H1 (cell line): ENCODE results near the gene MXD4. TPM values are rescaled to one million over a fixed set of nuclear protein-coding genes. Genes with fewer than 3 reads are reported as not detected.

Experiments
- CTCF ChIA-PET: fragments of 300-600 bp; sonication (Branson Sonifier 250); formaldehyde crosslinking; loops from one replicate; lab custom pipeline; 2021; ENCODE audit not compliant: partially characterized antibody; lab: Charles Lee
- POLR2A ChIA-PET: fragments of 300-600 bp; sonication (Branson Sonifier 250); formaldehyde crosslinking; loops from one replicate; lab custom pipeline; 2021; ENCODE audit warnings: inconsistent platforms; ENCODE audit not compliant: partially characterized antibody; lab: Charles Lee
- DNase-seq, 2 experiments: peaks; one replicate each; pipeline versions ENCODE4 v3.0.0 to v3.0.0-alpha.2; 2010 to 2022; ENCODE audit warnings: low spot score in 2 of 2, low read depth in 1 of 2, mixed read lengths in 1 of 2
- FAIRE-seq: peaks from 2 replicates; lab custom pipeline; 2011; peaks lifted over from hg19 to GRCh38; lab: Jason Lieb, UNC
- H2AFZ ChIP-seq: 2 replicates; pipeline ENCODE4 v1.8.1; 2012; ENCODE audit warnings: low read length, inconsistent platforms
- H2AK5ac ChIP-seq: 2 replicates; pipeline ENCODE4 v1.6.1; 2013; ENCODE audit warnings: low read depth, low read length
- H2BK120ac ChIP-seq: replicated peaks from 2 replicates; pipeline ENCODE3; 2013; ENCODE audit warnings: low read depth, low read length, inconsistent platforms
- H2BK12ac ChIP-seq: 2 replicates; pipeline ENCODE4 v1.6.1; 2013; ENCODE audit warnings: low read depth, low read length
- H2BK15ac ChIP-seq: 2 replicates; pipeline ENCODE4 v1.6.1; 2013; ENCODE audit warnings: low read length
- H2BK20ac ChIP-seq: 2 replicates; pipeline ENCODE4 v1.6.1; 2013; ENCODE audit warnings: low read length
- H2BK5ac ChIP-seq: 2 replicates; pipeline ENCODE4 v1.6.1; 2013; ENCODE audit warnings: low read depth, low read length
- H3K14ac ChIP-seq: 2 replicates; pipeline ENCODE4 v1.6.1; 2013; ENCODE audit warnings: inconsistent platforms; ENCODE audit not compliant: insufficient read length
- H3K18ac ChIP-seq: 2 replicates; pipeline ENCODE4 v1.6.1; 2013; ENCODE audit warnings: low read length; ENCODE audit errors: extremely low read depth
- H3K23ac ChIP-seq: 2 replicates; pipeline ENCODE4 v1.6.1; 2013; ENCODE audit warnings: inconsistent platforms; ENCODE audit not compliant: insufficient read length
- H3K23me2 ChIP-seq: 2 replicates; pipeline ENCODE4 v1.6.1; 2013; ENCODE audit warnings: low read depth, low read length
- H3K27ac ChIP-seq: 2 replicates; pipeline ENCODE4 v1.6.1; 2011; ENCODE audit warnings: low read depth, low read length, inconsistent platforms
- H3K27me3 ChIP-seq, 4 experiments: replicated peaks in 1 of 4; 1 replicate in 1 of 4; 2 replicates in 3 of 4; pipeline versions ENCODE4 v1.6.1 to v1.8.1; 2011 to 2013; ENCODE audit warnings: low read length in 3 of 4, mild to moderate bottlenecking in 3 of 4, inconsistent platforms in 2 of 4, mixed read lengths in 2 of 4, moderate library complexity in 1 of 4; ENCODE audit not compliant: control insufficient read depth in 3 of 4, insufficient read depth in 3 of 4; ENCODE audit errors: extremely low read depth in 1 of 4
- H3K36me3 ChIP-seq, 4 experiments: 2 replicates each; pipeline versions ENCODE4 v1.6.1 to v1.8.1; 2011 to 2013; ENCODE audit warnings: mild to moderate bottlenecking in 4 of 4, low read length in 3 of 4, moderate library complexity in 2 of 4, control low read depth in 1 of 4, inconsistent platforms in 1 of 4; ENCODE audit not compliant: insufficient read depth in 4 of 4, control insufficient read depth in 2 of 4
- H3K4ac ChIP-seq: replicated peaks from 2 replicates; pipeline ENCODE3; 2013; ENCODE audit warnings: low read length, low read depth, mixed read lengths, inconsistent platforms; ENCODE audit not compliant: insufficient read length
- H3K4me1 ChIP-seq, 4 experiments: replicated peaks in 1 of 4; 1 replicate in 1 of 4; 2 replicates in 3 of 4; pipeline versions ENCODE4 v1.6.1 to v1.8.1; 2011 to 2013; ENCODE audit warnings: low read length in 3 of 4, inconsistent platforms in 2 of 4, mixed read lengths in 1 of 4; ENCODE audit not compliant: insufficient read depth in 4 of 4, control insufficient read depth in 3 of 4
- H3K4me2 ChIP-seq, 2 experiments: 2 replicates each; pipeline versions ENCODE4 v1.6.1 to v1.8.1; 2011 to 2013; ENCODE audit warnings: low read depth in 2 of 2, low read length in 2 of 2, control low read depth in 1 of 2, inconsistent platforms in 1 of 2, mild to moderate bottlenecking in 1 of 2; ENCODE audit not compliant: insufficient read depth in 1 of 2
- H3K4me3 ChIP-seq, 4 experiments: fragments of 200-600, 300-600 bp in 1 of 4; sonication (generic), shearing (Covaris generic), sonication (Bioruptor Twin) in 1 of 4; 2 replicates each; pipeline versions ENCODE4 v1.5.1 to v1.8.1; 2011 to 2016; ENCODE audit warnings: low read length in 4 of 4, low read depth in 3 of 4, control low read depth in 2 of 4, inconsistent platforms in 2 of 4, mild to moderate bottlenecking in 2 of 4, mixed read lengths in 1 of 4, moderate library complexity in 1 of 4; ENCODE audit not compliant: insufficient read depth in 2 of 4; ENCODE audit errors: extremely low read depth in 1 of 4
- H3K56ac ChIP-seq: replicated peaks from 2 replicates; pipeline ENCODE3; 2013; ENCODE audit warnings: low read depth, mild to moderate bottlenecking, mixed read lengths, low read length, inconsistent platforms; ENCODE audit not compliant: insufficient read length
- H3K79me1 ChIP-seq: 2 replicates; pipeline ENCODE4 v1.6.1; 2013; ENCODE audit warnings: low read depth, low read length, control low read depth
- H3K79me2 ChIP-seq, 2 experiments: 2 replicates each; pipeline versions ENCODE4 v1.6.1 to v1.8.1; 2012 to 2013; ENCODE audit warnings: low read length in 2 of 2, mild to moderate bottlenecking in 2 of 2, inconsistent platforms in 1 of 2; ENCODE audit not compliant: insufficient read depth in 2 of 2, control insufficient read depth in 1 of 2
- H3K9ac ChIP-seq, 4 experiments: replicated peaks in 1 of 4; 1 replicate in 1 of 4; 2 replicates in 3 of 4; pipeline versions ENCODE4 v1.6.1 to v1.8.1; 2011 to 2013; ENCODE audit warnings: low read depth in 3 of 4, low read length in 3 of 4, control low read depth in 2 of 4, mild to moderate bottlenecking in 2 of 4, moderate library complexity in 2 of 4, inconsistent platforms in 1 of 4; ENCODE audit errors: extremely low read depth in 1 of 4
- H3K9me3 ChIP-seq, 2 experiments: 2 replicates each; pipeline versions ENCODE4 v1.6.1 to v1.8.1; 2012 to 2013; ENCODE audit warnings: mild to moderate bottlenecking in 2 of 2, moderate library complexity in 2 of 2, control low read depth in 1 of 2, inconsistent platforms in 1 of 2, low read depth in 1 of 2, low read length in 1 of 2, mixed read lengths in 1 of 2; ENCODE audit not compliant: insufficient read depth in 2 of 2
- H4K20me1 ChIP-seq, 2 experiments: replicated peaks in 1 of 2; 2 replicates each; pipeline versions ENCODE3 to v1.8.1; 2011 to 2013; ENCODE audit warnings: inconsistent platforms in 2 of 2, low read length in 2 of 2, mild to moderate bottlenecking in 1 of 2; ENCODE audit not compliant: insufficient read depth in 2 of 2, control insufficient read depth in 1 of 2
- H4K5ac ChIP-seq: 2 replicates; pipeline ENCODE4 v1.6.1; 2013; ENCODE audit warnings: low read length, low read depth, mixed read lengths, inconsistent platforms; ENCODE audit not compliant: insufficient read length
- H4K8ac ChIP-seq: 2 replicates; pipeline ENCODE4 v1.8.0; 2013; ENCODE audit warnings: mild to moderate bottlenecking, moderate library complexity, low read length, inconsistent platforms; ENCODE audit not compliant: insufficient read depth; ENCODE audit errors: extremely low read depth
- H4K91ac ChIP-seq: replicated peaks from 2 replicates; pipeline ENCODE3; 2013; ENCODE audit warnings: low read length, mixed read lengths, inconsistent platforms; ENCODE audit not compliant: insufficient read length
- BRCA1 ChIP-seq: IDR thresholded peaks from 2 replicates; pipeline ENCODE4 v1.6.1; 2012; ENCODE audit warnings: low read depth, low read length, improper control_type of control experiment
- CHD1 ChIP-seq: IDR thresholded peaks from 2 replicates; pipeline ENCODE4 v1.6.1; 2012; ENCODE audit warnings: low read depth, low read length, improper control_type of control experiment
- FOSL1 ChIP-seq: IDR thresholded peaks from 2 replicates; pipeline ENCODE4 v1.6.1; 2011; ENCODE audit warnings: mild to moderate bottlenecking, low read depth, low read length, moderate library complexity; ENCODE audit not compliant: insufficient read depth
- GABPA ChIP-seq: IDR thresholded peaks from 2 replicates; pipeline ENCODE4 v1.6.1; 2011; ENCODE audit warnings: mild to moderate bottlenecking, low read length, moderate library complexity, borderline replicate concordance; ENCODE audit not compliant: insufficient read depth
- HDAC2 ChIP-seq, 2 experiments: fragments of 300-600 bp in 1 of 2; sonication (generic) in 1 of 2; IDR thresholded peaks; 2 replicates each; pipeline ENCODE4 v1.6.1; 2011 to 2012; ENCODE audit warnings: low read depth in 2 of 2, low read length in 2 of 2, mild to moderate bottlenecking in 2 of 2, moderate library complexity in 2 of 2, borderline replicate concordance in 1 of 2, inconsistent platforms in 1 of 2
- JUN ChIP-seq: IDR thresholded peaks from 2 replicates; pipeline ENCODE4 v1.6.1; 2011; ENCODE audit warnings: low read depth, mild to moderate bottlenecking, improper control_type of control experiment, low read length
- TAF7 ChIP-seq: optimal IDR thresholded peaks from 2 replicates; pipeline ENCODE3; 2011; ENCODE audit warnings: low read depth, mild to moderate bottlenecking, inconsistent platforms, low read length, moderate library complexity, borderline replicate concordance
- YY1 ChIP-seq: IDR thresholded peaks from 2 replicates; pipeline ENCODE4 v1.6.1; 2011; ENCODE audit warnings: low read depth, mild to moderate bottlenecking, low read length
- WGBS, 2 experiments: shearing (Covaris generic) in 1 of 2; methylation state at CpG; one replicate each; pipeline versions ENCODE4 v1.1.6 to v1.1.7; 2013 to 2015; ENCODE audit warnings: low lambda C conversion rate in 2 of 2, mixed read lengths in 2 of 2, inconsistent platforms in 1 of 2, low coverage in 1 of 2, missing lambda C conversion rate in 1 of 2; ENCODE audit not compliant: insufficient replicate concordance in 2 of 2, insufficient coverage in 1 of 2, insufficient read length in 1 of 2; ENCODE audit errors: extremely low coverage in 1 of 2, missing lambda C conversion rate in 1 of 2; 5-methylcytosine and 5-hydroxymethylcytosine counted together
- polyA plus RNA-seq, 7 experiments: library from polyadenylated mRNA; depleted of rRNA in 3 of 7; stranded (reverse) in 5 of 7; unstranded in 2 of 7; fragments of >200 nt in 5 of 7; fragments of 200-250 nt in 2 of 7; gene quantifications; 1 replicate in 5 of 7; 2 replicates in 1 of 7; 4 replicates in 1 of 7; pipeline versions ENCODE4 v1.2.1 to v1.2.3, GENCODE V29; 2011 to 2013; ENCODE audit warnings: missing spikeins in 2 of 7, mixed read lengths in 2 of 7
- total RNA-seq: library from RNA; stranded (reverse); fragmentation: NEBNext Ultra II Directional; extraction: Animal tissue kit (Norgen Biotek cat#: 25700); gene quantifications from 2 replicates; pipeline ENCODE4 v1.2.1, GENCODE V29; 2021
- TF ChIP-seq, protein P1 (sequence below): IDR thresholded peaks from 2 replicates; pipeline ENCODE4 v1.6.1; 2011; ENCODE audit warnings: low read depth, mild to moderate bottlenecking, low read length; ENCODE audit not compliant: insufficient read depth
- TF ChIP-seq, protein P2 (sequence below), 3 experiments: IDR thresholded peaks; 1 replicate in 2 of 3; 2 replicates in 1 of 3; pipeline versions ENCODE4 v1.5.1 to v1.6.1; 2011; ENCODE audit warnings: low read length in 3 of 3, mild to moderate bottlenecking in 3 of 3, inconsistent platforms in 2 of 3, low read depth in 1 of 3, moderate library complexity in 1 of 3; ENCODE audit not compliant: insufficient read depth in 1 of 3; ENCODE audit errors: control extremely low read depth in 1 of 3

Gene MXD4
- total and polyA plus RNA-seq, 2 of the 8 experiments (the other 6 are each of a cell fraction or from before 2014, with no cell fraction given), result 18.0 to 20.8 TPM

DNA sequence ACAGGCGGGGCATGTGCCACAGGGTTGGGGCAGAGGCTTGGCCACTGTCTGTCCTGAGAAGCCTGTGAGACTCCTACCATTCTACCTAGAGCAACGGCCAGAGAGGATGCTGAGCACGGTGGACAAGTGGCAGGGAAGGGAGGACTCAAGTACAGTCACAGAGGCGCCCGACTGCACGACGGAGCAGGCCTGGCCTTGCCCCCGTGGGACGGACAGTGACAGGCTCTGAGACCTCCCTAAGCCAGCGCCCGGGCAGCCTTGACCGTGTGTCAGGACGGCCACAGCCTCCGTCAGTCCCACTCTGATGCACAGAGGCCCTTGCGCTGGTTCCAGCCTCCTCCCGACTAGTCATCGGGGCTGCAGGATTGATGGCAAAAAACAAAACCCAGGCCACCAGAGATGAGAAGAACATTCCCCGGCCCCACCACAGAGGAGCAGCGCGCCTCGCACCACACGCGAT is 36.7 kb upstream of the MXD4 start:
- Histone ChIP-seq H4K20me1 (no peaks in the 10 kb centered on the region), H3K27ac (no peak overlapping the region), H2BK12ac (no peak overlapping the region), H4K91ac (no peak overlapping the region), H2BK15ac (no peak overlapping the region), H3K23ac (no peak overlapping the region), H3K4ac (no peak overlapping the region), H3K14ac (no peak overlapping the region), H2AK5ac (no peak overlapping the region), H4K8ac (no peak overlapping the region), H3K4me3 (no peak overlapping the region), H3K79me1 (no peaks in the 10 kb centered on the region; the same call in 1 of the 2 replicates), H2BK20ac (no peak overlapping the region), H2BK5ac (no peak overlapping the region; the same call in 1 of the 2 replicates), H2AFZ (no peak overlapping the region), H3K18ac (no peak overlapping the region), H3K4me1 (no peaks in the 10 kb centered on the region; a peak in 1 of 7 replicates), H3K9me3 (no peaks in the 10 kb centered on the region), H3K9ac (no peak overlapping the region), H3K23me2 (no peaks in the 10 kb centered on the region), H3K27me3 (no peaks in the 10 kb centered on the region), H2BK120ac (no peak overlapping the region), H3K56ac (no peak overlapping the region), H3K4me2 (no peak overlapping the region), H3K79me2 (no peaks in the 10 kb centered on the region), H3K36me3 (no peaks in the 10 kb centered on the region), H4K5ac (no peak overlapping the region)
- ChIA-PET CTCF (no interaction called here), POLR2A (interaction anchor here (1.2 kb wide), 1 partner anchor 50 kb away, joined by 4 read pairs; no protein-coding TSS in a partner anchor)
- WGBS, 2 experiments, result 90% methylated on average over 22 of the region's 23 CpGs; no CpG with 5 or more reads in 1 of the 2 experiments
- no peak for DNase-seq
- no peak for FAIRE-seq
- no peak for TF ChIP-seq JUN
- no peak for TF ChIP-seq YY1
- TF ChIP-seq GABPA, result no peak
- no peak for TF ChIP-seq HDAC2 (IDR thresholded peaks at IDR 0.05; ENCODE audit: borderline replicate concordance in 1 of 2, low read depth in 2 of 2, low read length in 2 of 2)
- TF ChIP-seq FOSL1, result no peak
- TF ChIP-seq BRCA1, result no peak
- TF ChIP-seq, protein P1, sequence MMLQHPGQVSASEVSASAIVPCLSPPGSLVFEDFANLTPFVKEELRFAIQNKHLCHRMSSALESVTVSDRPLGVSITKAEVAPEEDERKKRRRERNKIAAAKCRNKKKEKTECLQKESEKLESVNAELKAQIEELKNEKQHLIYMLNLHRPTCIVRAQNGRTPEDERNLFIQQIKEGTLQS, result no peak
- no peak for TF ChIP-seq TAF7
- TF ChIP-seq, protein P2, sequence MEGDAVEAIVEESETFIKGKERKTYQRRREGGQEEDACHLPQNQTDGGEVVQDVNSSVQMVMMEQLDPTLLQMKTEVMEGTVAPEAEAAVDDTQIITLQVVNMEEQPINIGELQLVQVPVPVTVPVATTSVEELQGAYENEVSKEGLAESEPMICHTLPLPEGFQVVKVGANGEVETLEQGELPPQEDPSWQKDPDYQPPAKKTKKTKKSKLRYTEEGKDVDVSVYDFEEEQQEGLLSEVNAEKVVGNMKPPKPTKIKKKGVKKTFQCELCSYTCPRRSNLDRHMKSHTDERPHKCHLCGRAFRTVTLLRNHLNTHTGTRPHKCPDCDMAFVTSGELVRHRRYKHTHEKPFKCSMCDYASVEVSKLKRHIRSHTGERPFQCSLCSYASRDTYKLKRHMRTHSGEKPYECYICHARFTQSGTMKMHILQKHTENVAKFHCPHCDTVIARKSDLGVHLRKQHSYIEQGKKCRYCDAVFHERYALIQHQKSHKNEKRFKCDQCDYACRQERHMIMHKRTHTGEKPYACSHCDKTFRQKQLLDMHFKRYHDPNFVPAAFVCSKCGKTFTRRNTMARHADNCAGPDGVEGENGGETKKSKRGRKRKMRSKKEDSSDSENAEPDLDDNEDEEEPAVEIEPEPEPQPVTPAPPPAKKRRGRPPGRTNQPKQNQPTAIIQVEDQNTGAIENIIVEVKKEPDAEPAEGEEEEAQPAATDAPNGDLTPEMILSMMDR (IDR thresholded peaks at IDR 0.05; ENCODE audit: control extremely low read depth in 1 of 3, insufficient read depth in 1 of 3, low read depth in 1 of 3, low read length in 3 of 3), result no peak
- TF ChIP-seq CHD1, result no peak
